GM12891 (cell line): Measurements from ENCODE around the gene EIF4G3.

Source experiments
- POLR2A ChIP-seq: IDR thresholded peaks from 2 replicates; pipeline ENCODE4 v1.6.1; 2011; ENCODE audit warnings: low read depth, low read length, control low read depth
- POLR2AphosphoS5 ChIP-seq: IDR thresholded peaks from 2 replicates; pipeline ENCODE4 v1.6.1; 2011; ENCODE audit warnings: low read depth, low read length, control low read depth
- POU2F2 ChIP-seq: IDR thresholded peaks from 2 replicates; pipeline ENCODE4 v1.6.1; 2011; ENCODE audit warnings: low read depth, mild to moderate bottlenecking, control low read depth, low read length, moderate library complexity
- SPI1 ChIP-seq: IDR thresholded peaks from 2 replicates; pipeline ENCODE4 v1.6.1; 2011; ENCODE audit warnings: low read depth, low read length, control low read depth
- TAF1 ChIP-seq: IDR thresholded peaks from 2 replicates; pipeline ENCODE4 v1.6.1; 2011; ENCODE audit warnings: low read depth, low read length, control low read depth

GRCh38 chr1:21139601-21140000 lies 37.1 kb downstream of the EIF4G3 start:
- TF ChIP-seq POLR2AphosphoS5 (no peak), POLR2A (no peak), TAF1 (no peak), SPI1 (no peak), POU2F2 (no peak)
